ENCODE results near the gene SPG11.

DNA sequence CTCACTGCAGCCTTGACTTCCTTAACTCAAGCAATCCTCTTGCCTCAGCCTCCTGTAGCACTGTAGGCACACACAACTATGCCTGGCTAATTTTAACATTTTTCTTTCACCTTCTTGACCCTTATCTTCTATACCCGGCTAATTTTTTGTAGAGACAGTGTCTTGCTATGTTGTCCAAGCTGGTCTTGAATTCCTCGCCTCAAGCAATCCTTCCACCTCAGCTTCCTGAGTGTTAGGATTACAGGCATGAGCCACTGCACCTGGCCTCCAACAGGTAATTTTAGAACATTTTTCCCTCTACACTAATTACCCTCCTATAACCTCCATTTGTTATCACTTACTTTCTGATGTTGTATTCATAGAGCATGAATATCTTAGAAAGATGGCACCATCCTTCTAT lies 60.3 kb downstream of the SPG11 start:
- TF ChIP-seq, protein P1, sequence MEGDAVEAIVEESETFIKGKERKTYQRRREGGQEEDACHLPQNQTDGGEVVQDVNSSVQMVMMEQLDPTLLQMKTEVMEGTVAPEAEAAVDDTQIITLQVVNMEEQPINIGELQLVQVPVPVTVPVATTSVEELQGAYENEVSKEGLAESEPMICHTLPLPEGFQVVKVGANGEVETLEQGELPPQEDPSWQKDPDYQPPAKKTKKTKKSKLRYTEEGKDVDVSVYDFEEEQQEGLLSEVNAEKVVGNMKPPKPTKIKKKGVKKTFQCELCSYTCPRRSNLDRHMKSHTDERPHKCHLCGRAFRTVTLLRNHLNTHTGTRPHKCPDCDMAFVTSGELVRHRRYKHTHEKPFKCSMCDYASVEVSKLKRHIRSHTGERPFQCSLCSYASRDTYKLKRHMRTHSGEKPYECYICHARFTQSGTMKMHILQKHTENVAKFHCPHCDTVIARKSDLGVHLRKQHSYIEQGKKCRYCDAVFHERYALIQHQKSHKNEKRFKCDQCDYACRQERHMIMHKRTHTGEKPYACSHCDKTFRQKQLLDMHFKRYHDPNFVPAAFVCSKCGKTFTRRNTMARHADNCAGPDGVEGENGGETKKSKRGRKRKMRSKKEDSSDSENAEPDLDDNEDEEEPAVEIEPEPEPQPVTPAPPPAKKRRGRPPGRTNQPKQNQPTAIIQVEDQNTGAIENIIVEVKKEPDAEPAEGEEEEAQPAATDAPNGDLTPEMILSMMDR (IDR thresholded peaks at IDR 0.05), result no peak
- TF ChIP-seq POLR2AphosphoS5 (IDR thresholded peaks at IDR 0.05; ENCODE audit: low read depth, low read length), result no peak

Measured in Panc1 (cell line).